HG03064 (cell line): ENCODE data around the gene NUP58.

Source experiments
- ATAC-seq: cut with Tn5 transposase; IDR thresholded peaks from one replicate; pipeline ENCODE4 v1.9.1; 2021; ENCODE audit warnings: low read depth; ENCODE audit not compliant: unreplicated experiment

The NUP58 gene

GRCh38 chr13:25301347-25302113 lies at the start of gene NUP58:
Gene NUP58, plus strand, starts transcription at chr13:25301625. Its CDS starts 149 bp downstream, at chr13:25301774.
- peak; percentile 97 for ATAC-seq

- ATAC-seq: no peak
Measured at GRCh38 chr13:25252225-25252624, 49.2 kb upstream of the NUP58 start.

- no peak for ATAC-seq
Measured at GRCh38 chr13:25252752-25253151, 48.7 kb upstream of the NUP58 start.

GRCh38 chr13:25253702-25254101 lies 47.7 kb upstream of the NUP58 start:
- no peak for ATAC-seq

- ATAC-seq: no peak
Measured at GRCh38 chr13:25262261-25262660, 39.2 kb upstream of the NUP58 start.

- no peak for ATAC-seq
Measured at GRCh38 chr13:25266706-25267105, 34.7 kb upstream of the NUP58 start.

- ATAC-seq: no peak
Measured at GRCh38 chr13:25267715-25268114, 33.7 kb upstream of the NUP58 start.

GRCh38 chr13:25268561-25268960 lies 32.9 kb upstream of the NUP58 start:
- ATAC-seq: no peak

- no peak for ATAC-seq
Measured at GRCh38 chr13:25276748-25277147, 24.7 kb upstream of the NUP58 start.

- no peak for ATAC-seq
Measured at GRCh38 chr13:25280396-25280795, 21.0 kb upstream of the NUP58 start.

GRCh38 chr13:25281193-25281934 lies 20.1 kb upstream of the NUP58 start:
- peak; percentile 63 for ATAC-seq

- ATAC-seq: peak; percentile 18
Measured at GRCh38 chr13:25281935-25282332, 19.5 kb upstream of the NUP58 start.

- ATAC-seq: peak; percentile 19
Measured at GRCh38 chr13:25286308-25286968, 15.0 kb upstream of the NUP58 start.

- ATAC-seq: peak; percentile 96
Measured at GRCh38 chr13:25286969-25287961, 14.2 kb upstream of the NUP58 start, which contains the start of gene MTMR6. Gene MTMR6, minus strand, starts transcription at chr13:25287488. Its CDS starts 241 bp downstream, at chr13:25287247.

- no peak for ATAC-seq
Measured at GRCh38 chr13:25288966-25289365, 12.5 kb upstream of the NUP58 start.

- ATAC-seq: no peak
Measured at GRCh38 chr13:25291691-25292090, 9.7 kb upstream of the NUP58 start.

- ATAC-seq: no peak
Measured at GRCh38 chr13:25292301-25292700, 9.1 kb upstream of the NUP58 start.

- no peak for ATAC-seq
Measured at GRCh38 chr13:25295228-25295627, 6.2 kb upstream of the NUP58 start.

- ATAC-seq: no peak
Measured at GRCh38 chr13:25295701-25296100, 5.7 kb upstream of the NUP58 start.

- ATAC-seq: peak; percentile 17
Measured at GRCh38 chr13:25300861-25301346, 521 bp upstream of the NUP58 start.
